Aorta (tissue), 5 donors: ENCODE results near the gene MGAT4C. TPM values are rescaled to one million over a fixed set of nuclear protein-coding genes. Genes with fewer than 3 reads are reported as not detected.

Experiments used
- ATAC-seq: fragments of 200-7000 bp; cut with Tn5 transposase; one replicate; pipeline ENCODE4 v1.9.1; 2022; ENCODE audit warnings: moderate library complexity; ENCODE audit not compliant: low FRiP score
- DNase-seq, 2 donors: peaks; one replicate each; pipeline ENCODE4 v3.0.0-alpha.2; 2020
- H3K27ac ChIP-seq, 2 donors: one replicate each; pipeline ENCODE4 v1.5.1; 2013; ENCODE audit warnings: low read length in 2 of 2, mild to moderate bottlenecking in 2 of 2, moderate library complexity in 2 of 2, control low read depth in 1 of 2, inconsistent platforms in 1 of 2, low read depth in 1 of 2
- H3K27me3 ChIP-seq, 2 donors: one replicate each; pipeline ENCODE4 v1.6.1; 2013; ENCODE audit warnings: control low read depth in 1 of 2, low read length in 1 of 2, mild to moderate bottlenecking in 1 of 2, moderate library complexity in 1 of 2; ENCODE audit not compliant: insufficient read depth in 2 of 2, control insufficient read depth in 1 of 2
- H3K36me3 ChIP-seq, 2 donors: one replicate each; pipeline ENCODE4 v1.6.1; 2013; ENCODE audit warnings: control low read depth in 1 of 2, low read length in 1 of 2, mild to moderate bottlenecking in 1 of 2; ENCODE audit not compliant: insufficient read depth in 2 of 2, control insufficient read depth in 1 of 2
- H3K4me1 ChIP-seq, 2 donors: one replicate each; pipeline ENCODE4 v1.6.1; 2013; ENCODE audit warnings: low read length in 2 of 2, control low read depth in 1 of 2, mild to moderate bottlenecking in 1 of 2, moderate library complexity in 1 of 2; ENCODE audit not compliant: insufficient read depth in 2 of 2, control insufficient read depth in 1 of 2
- H3K4me3 ChIP-seq, 2 donors: one replicate each; pipeline ENCODE4 v1.5.1; 2013; ENCODE audit warnings: low read length in 2 of 2, control low read depth in 1 of 2, mild to moderate bottlenecking in 1 of 2
- H3K9me3 ChIP-seq: one replicate; pipeline ENCODE4 v1.6.1; 2013; ENCODE audit warnings: mild to moderate bottlenecking, low read length; ENCODE audit not compliant: control insufficient read depth
- WGBS, 2 donors: extraction: QIAGEN DNeasy Blood & Tissue Kit; methylation state at CpG; one replicate each; pipeline ENCODE4 v1.1.7; 2013; 5-methylcytosine and 5-hydroxymethylcytosine counted together
- intact Hi-C, 2 donors: fragments of 100-400 bp; cut with DNase I; formaldehyde crosslinking; loops; one replicate each; pipeline versions ENCODE4 v1.14.2 to v1.15.0; 2022
- polyA plus RNA-seq, 2 donors: library from polyadenylated mRNA; stranded (reverse); fragments of 200-250 nt; gene quantifications; one replicate each; pipeline ENCODE4 v1.2.3, GENCODE V29; 2013
- total RNA-seq, 2 donors: library from RNA; stranded (reverse); fragmentation: NEBNext Ultra II Directional; extraction: Animal tissue kit (Norgen Biotek cat#: 25700); gene quantifications; one replicate each; pipeline ENCODE4 v1.2.1, GENCODE V29; 2021
- donor health status: healthy with polysubstance abuse.
- donor health status: Bipolar disorder and iron deficiency.
- donor health status: DM: no; HTN: no; CAD: no.
- donor health status: DM: no; HTN: no; CAD: no.
- donor health status: DM: yes; HTN: yes; CAD: no.

Gene MGAT4C
- total and polyA plus RNA-seq, 4 donors = 0.03 to 1.0 (median 0.68) TPM; not detected in 1

- ATAC-seq = no peak
- Histone ChIP-seq H3K27me3 (no peaks in the 10 kb centered on the region), H3K9me3 (no peaks in the 10 kb centered on the region), H3K4me1 (no peaks in the 10 kb centered on the region), H3K4me3 (no peak overlapping the region), H3K36me3 (no peaks in the 10 kb centered on the region), H3K27ac (no peak overlapping the region)
- WGBS, 2 donors = 96 to 100% methylated on average over 2 of the region's 2 CpGs
- DNase-seq = no peak
- intact Hi-C loops = no loop called here
Observed at GRCh38 chr12:86241600-86241999, 14.6 kb downstream of the MGAT4C start.

DNA sequence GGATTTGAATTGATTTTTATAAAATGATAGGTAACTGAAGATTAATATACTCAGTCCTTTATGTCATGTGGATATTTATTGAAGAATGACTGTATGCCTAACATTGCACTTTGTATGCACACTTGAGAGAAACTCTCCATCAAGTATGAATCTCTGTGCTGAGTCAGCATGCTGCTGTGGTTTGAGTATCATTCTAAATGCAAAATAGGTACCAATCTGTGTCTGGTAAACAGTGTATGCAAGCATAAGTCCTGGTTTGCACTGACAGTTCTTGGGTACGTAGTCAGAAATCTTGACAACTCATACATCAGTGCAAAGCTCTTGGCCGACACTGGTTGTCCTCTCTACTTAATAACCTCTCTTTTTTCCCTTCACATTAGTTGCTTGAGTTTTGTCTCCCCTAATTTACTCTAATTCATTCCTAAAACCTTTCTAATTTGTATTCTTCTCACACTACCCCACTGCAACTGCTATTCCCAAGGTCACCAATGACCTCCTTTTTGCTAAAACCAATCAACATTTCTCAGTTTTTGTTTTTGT, 21.8 kb downstream of the MGAT4C start:
- H3K27me3 ChIP-seq = no peaks in the 10 kb centered on the region
- no peak overlapping the region for H3K4me3 ChIP-seq
- 87 to 89% methylated on average over 2 of the region's 2 CpGs for WGBS, 2 donors
- no peak for DNase-seq
- no peaks in the 10 kb centered on the region for H3K36me3 ChIP-seq
- no peaks in the 10 kb centered on the region for H3K9me3 ChIP-seq
- intact Hi-C loops = no loop called here
- no peaks in the 10 kb centered on the region for H3K4me1 ChIP-seq
- ATAC-seq = no peak
- H3K27ac ChIP-seq = no peak overlapping the region

DNA sequence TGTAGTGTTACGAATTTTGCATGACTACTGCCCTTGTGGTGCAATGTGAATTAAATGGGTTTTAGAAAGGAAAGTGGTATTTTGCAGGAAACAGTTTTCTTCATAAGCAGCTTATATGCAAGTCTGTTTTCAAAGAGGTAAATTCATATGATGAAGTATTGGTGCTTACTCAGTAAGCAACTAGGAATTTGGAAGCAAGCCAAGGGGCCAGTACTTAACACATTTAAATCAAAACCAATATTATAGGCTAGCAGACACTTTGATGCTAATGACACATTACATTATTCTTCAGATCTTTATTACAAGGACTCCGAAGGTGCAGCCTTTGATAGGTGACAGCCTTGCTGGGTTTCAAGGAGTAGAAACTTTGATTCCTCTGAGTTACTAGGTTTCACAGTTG, 23.1 kb downstream of the MGAT4C start:
- Histone ChIP-seq H3K4me3 (no peak overlapping the region), H3K27me3 (no peaks in the 10 kb centered on the region), H3K4me1 (no peaks in the 10 kb centered on the region), H3K27ac (no peak overlapping the region), H3K36me3 (no peaks in the 10 kb centered on the region), H3K9me3 (no peaks in the 10 kb centered on the region)
- DNase-seq = no peak
- WGBS, 2 donors = 90% methylated on average over 2 of the region's 2 CpGs
- ATAC-seq = no peak
- intact Hi-C loops = no loop called here

DNA sequence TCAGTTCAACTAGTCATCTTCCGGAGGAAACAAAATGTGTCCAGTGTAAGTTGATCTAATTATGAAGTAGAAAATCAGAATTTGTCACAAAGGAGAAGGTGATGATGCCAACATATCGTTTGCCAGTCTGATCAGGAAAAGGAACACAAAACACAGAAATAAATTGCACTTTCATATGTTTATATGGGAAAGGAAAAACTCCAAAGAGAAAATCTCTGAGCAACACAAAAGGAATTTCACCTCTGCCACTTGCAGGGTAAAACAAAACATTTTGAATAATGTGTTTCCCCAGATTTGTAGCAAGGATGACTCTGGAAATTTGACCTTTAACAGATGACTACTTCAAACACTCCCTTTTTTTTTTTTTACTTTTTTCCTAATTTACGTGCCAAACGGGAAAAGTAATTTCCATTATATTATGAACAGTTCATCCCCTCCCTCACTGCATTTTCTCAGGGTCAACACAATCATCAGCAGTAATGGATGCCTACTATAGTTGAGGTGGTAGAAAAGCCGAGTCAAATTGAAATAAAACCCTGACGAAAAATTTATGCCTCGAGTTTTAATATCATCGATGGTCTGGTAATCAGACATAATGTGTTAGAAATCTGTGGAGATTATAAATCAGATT, 25.6 kb downstream of the MGAT4C start:
- Histone ChIP-seq H3K27ac (no peak overlapping the region), H3K4me3 (no peak overlapping the region), H3K9me3 (no peaks in the 10 kb centered on the region), H3K36me3 (no peaks in the 10 kb centered on the region), H3K27me3 (no peaks in the 10 kb centered on the region), H3K4me1 (no peaks in the 10 kb centered on the region)
- DNase-seq (no peak), ATAC-seq (no peak)
- 35 to 38% methylated on average over 8 of the region's 8 CpGs for WGBS, 2 donors
- intact Hi-C loops = no loop called here

DNA sequence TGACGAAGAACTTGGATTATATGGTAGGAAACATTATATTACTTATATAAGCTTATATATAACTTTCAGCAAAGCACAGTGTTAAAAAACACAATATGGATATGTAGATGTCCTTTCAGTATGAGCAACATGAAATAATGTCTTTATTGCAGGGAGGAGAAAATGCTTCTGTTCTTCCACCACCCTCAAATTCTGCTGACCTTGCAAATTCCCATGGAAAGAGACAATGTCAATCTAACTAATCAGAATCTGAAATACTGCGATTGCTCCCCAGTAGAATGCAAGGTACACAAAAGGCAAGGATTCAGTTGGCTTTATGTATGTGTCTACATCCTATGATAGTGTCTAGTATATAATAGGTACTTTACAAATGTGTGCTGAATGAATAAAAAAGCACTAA, 26.4 kb downstream of the MGAT4C start:
- H3K27me3 ChIP-seq = no peaks in the 10 kb centered on the region
- DNase-seq (no peak), ATAC-seq (no peak)
- H3K4me3 ChIP-seq = no peak overlapping the region
- 79 to 81% methylated on average over 2 of the region's 2 CpGs for WGBS, 2 donors
- no peaks in the 10 kb centered on the region for H3K4me1 ChIP-seq
- H3K9me3 ChIP-seq = no peaks in the 10 kb centered on the region
- H3K27ac ChIP-seq = no peak overlapping the region
- intact Hi-C loops = loop anchor here in 1 of 2 donors (5.0 kb wide), 1 partner anchor 758 kb away; no protein-coding TSS in a partner anchor
- no peaks in the 10 kb centered on the region for H3K36me3 ChIP-seq

DNA sequence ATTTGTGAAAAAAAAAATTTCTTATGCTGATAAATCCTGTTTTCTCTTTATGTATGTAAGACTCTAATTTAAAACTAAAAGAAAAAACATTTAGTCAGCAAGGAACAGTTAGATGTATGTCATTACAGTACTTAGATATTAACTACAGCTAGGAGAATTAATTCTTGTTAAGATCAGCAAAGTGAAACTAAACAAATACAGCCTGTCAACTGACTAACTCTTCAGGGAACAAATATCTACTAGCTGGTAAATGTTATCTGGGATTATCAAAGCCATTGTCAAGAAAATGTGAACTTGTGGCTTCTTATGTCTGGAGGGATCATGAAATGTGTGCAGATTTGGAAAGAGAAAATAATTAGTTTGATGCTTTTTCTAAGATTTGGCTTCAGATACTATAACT, 27.5 kb downstream of the MGAT4C start:
- intact Hi-C loops = loop anchor here in 1 of 2 donors (5.0 kb wide), 1 partner anchor 759 kb away; no protein-coding TSS in a partner anchor
- Histone ChIP-seq H3K36me3 (no peaks in the 10 kb centered on the region), H3K4me3 (no peak overlapping the region), H3K9me3 (no peaks in the 10 kb centered on the region), H3K4me1 (no peaks in the 10 kb centered on the region), H3K27ac (no peak overlapping the region), H3K27me3 (no peaks in the 10 kb centered on the region)
- DNase-seq (no peak), ATAC-seq (no peak)

DNA sequence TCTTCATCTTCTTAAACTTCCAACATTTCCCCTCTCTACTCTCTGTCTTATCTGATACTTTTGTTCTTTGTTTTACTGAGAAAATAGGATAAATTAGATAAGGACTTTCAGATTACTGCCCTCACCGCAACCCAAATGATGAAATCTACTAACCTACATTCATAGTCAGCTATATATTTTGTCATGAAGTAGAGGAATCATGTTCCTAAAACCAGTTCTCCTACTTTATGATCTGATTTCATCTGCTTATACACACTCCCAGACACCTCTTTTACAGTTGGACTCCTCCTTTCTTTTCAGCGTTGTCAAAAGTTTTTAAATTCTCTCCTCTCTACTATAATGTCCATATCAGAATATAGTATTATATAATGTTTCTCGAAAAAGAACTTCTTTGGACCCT, 29.7 kb downstream of the MGAT4C start:
- no peak overlapping the region for H3K27ac ChIP-seq
- no peaks in the 10 kb centered on the region for H3K27me3 ChIP-seq
- ATAC-seq (no peak), DNase-seq (no peak)
- no peaks in the 10 kb centered on the region for H3K4me1 ChIP-seq
- H3K36me3 ChIP-seq = no peaks in the 10 kb centered on the region
- no peak overlapping the region for H3K4me3 ChIP-seq
- WGBS, 2 donors = 96 to 97% methylated on average over 3 of the region's 3 CpGs
- H3K9me3 ChIP-seq = no peaks in the 10 kb centered on the region
- intact Hi-C loops = loop anchor here in 1 of 2 donors (5.0 kb wide), 1 partner anchor 761 kb away; no protein-coding TSS in a partner anchor

- no peak overlapping the region for H3K4me3 ChIP-seq
- no peaks in the 10 kb centered on the region for H3K36me3 ChIP-seq
- H3K27ac ChIP-seq = no peak overlapping the region
- H3K9me3 ChIP-seq = no peaks in the 10 kb centered on the region
- WGBS, 2 donors = 6 to 13% methylated on average over 2 of the region's 2 CpGs
- H3K27me3 ChIP-seq = no peaks in the 10 kb centered on the region
- intact Hi-C loops = no loop called here
- peaks cover 0 to 2% of the 10 kb centered on the region in 2 donors for H3K4me1 ChIP-seq
- DNase-seq (no peak), ATAC-seq (no peak)
Observed at GRCh38 chr12:86216591-86216990, 39.6 kb downstream of the MGAT4C start.

DNA sequence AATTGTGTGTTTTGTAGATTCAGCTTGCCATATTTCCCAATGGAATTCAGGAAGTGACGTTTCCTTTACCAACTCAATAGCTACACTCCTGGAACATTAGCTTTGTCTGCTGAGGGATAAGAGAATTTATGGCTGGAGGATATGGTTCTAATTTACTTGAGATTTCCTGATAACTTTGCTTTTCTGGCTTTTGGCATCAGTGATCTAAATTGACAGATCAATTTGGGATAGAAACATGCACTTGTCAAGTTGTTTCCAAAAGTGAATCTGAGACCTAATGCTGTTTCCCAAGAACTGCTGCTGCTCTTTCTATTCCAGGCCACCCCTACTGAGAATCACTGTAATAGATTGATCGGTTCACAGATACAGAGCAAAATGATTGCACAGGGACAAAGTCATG, 43.2 kb downstream of the MGAT4C start:
- DNase-seq = no peak
- Histone ChIP-seq H3K4me1 (peaks cover 0 to 2% of the 10 kb centered on the region in 2 donors), H3K4me3 (no peak overlapping the region), H3K27ac (no peak overlapping the region), H3K27me3 (no peaks in the 10 kb centered on the region), H3K9me3 (no peaks in the 10 kb centered on the region), H3K36me3 (no peaks in the 10 kb centered on the region)
- ATAC-seq = no peak
- intact Hi-C loops = no loop called here
- WGBS, 2 donors = 81 to 90% methylated on average over 2 of the region's 2 CpGs
